ENCODE data around the gene S100A7A. TPM values are rescaled to one million over a fixed set of nuclear protein-coding genes. Genes with fewer than 3 reads are reported as not detected.

The S100A7A gene
- polyA plus RNA-seq, 1 of the 3 experiments (the other 2 are of a cell fraction): not detected

DNA sequence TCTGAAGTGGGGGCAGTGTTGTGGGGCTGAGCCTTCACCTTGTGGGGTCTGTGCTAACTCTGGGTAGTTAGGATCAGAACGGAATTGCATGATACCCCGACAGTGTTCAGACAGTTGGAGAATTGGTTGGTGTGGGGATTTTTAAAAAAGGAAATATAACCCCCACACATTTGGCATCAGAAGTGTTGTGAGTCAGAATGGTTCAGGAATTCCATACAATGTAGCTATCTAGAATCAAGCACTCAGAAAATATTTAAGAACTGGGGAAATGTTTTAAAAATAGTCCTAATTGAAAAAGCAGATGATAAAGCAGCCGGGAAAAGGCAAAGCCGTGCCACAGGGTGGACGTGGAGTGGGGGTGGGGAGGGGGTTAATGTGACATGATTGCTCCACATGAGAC, 50.6 kb downstream of the S100A7A start (continued):
- no peak for TF ChIP-seq EZH2phosphoT487 (IDR thresholded peaks at IDR 0.05; ENCODE audit: borderline replicate concordance, low read depth)
- peak; percentile 52 for TF ChIP-seq FOSL2 (IDR thresholded peaks at IDR 0.05; ENCODE audit: borderline replicate concordance, low read depth)
- TF ChIP-seq, protein P1, sequence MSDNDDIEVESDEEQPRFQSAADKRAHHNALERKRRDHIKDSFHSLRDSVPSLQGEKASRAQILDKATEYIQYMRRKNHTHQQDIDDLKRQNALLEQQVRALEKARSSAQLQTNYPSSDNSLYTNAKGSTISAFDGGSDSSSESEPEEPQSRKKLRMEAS (IDR thresholded peaks at IDR 0.05; ENCODE audit: low read depth): no peak
- peak in 1 of 2 experiments; percentile 55; a peak in 1 of 4 replicates for TF ChIP-seq EP300 (IDR thresholded peaks at IDR 0.05; ENCODE audit: borderline replicate concordance in 1 of 2, low read depth in 1 of 2, low read length in 1 of 2)
- TF ChIP-seq CHD2 (IDR thresholded peaks at IDR 0.05; ENCODE audit: low read length, partially characterized antibody): no peak
- TF ChIP-seq RCOR1 (IDR thresholded peaks at IDR 0.05; ENCODE audit: low read length): no peak
- TF ChIP-seq RAD21 (IDR thresholded peaks at IDR 0.05; ENCODE audit: low read length): no peak
- TF ChIP-seq YY1 (IDR thresholded peaks at IDR 0.05; ENCODE audit: low read depth): no peak
- TF ChIP-seq GATA2 (CRISPR knock-in tag; IDR thresholded peaks at IDR 0.05): no peak
- TF ChIP-seq MXI1 (IDR thresholded peaks at IDR 0.05; ENCODE audit: low read depth, low read length): no peak
- TF ChIP-seq RXRA (IDR thresholded peaks at IDR 0.05; ENCODE audit: borderline replicate concordance, low read depth): no peak
- no peak for TF ChIP-seq ELF1 (IDR thresholded peaks at IDR 0.05)
- TF ChIP-seq CTCF (IDR thresholded peaks at IDR 0.05): no peak
- TF ChIP-seq JUND (IDR thresholded peaks at IDR 0.05): peak; percentile 42
- TF ChIP-seq, protein P2, sequence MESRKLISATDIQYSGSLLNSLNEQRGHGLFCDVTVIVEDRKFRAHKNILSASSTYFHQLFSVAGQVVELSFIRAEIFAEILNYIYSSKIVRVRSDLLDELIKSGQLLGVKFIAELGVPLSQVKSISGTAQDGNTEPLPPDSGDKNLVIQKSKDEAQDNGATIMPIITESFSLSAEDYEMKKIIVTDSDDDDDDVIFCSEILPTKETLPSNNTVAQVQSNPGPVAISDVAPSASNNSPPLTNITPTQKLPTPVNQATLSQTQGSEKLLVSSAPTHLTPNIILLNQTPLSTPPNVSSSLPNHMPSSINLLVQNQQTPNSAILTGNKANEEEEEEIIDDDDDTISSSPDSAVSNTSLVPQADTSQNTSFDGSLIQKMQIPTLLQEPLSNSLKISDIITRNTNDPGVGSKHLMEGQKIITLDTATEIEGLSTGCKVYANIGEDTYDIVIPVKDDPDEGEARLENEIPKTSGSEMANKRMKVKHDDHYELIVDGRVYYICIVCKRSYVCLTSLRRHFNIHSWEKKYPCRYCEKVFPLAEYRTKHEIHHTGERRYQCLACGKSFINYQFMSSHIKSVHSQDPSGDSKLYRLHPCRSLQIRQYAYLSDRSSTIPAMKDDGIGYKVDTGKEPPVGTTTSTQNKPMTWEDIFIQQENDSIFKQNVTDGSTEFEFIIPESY (IDR thresholded peaks at IDR 0.05; ENCODE audit: borderline replicate concordance, low read depth): no peak
- TF ChIP-seq TCF12 (IDR thresholded peaks at IDR 0.05): peak; percentile 50

GRCh38 chr1:153470707-153471106, 54.4 kb downstream of the S100A7A start:
- Histone ChIP-seq H3K9ac (no peak overlapping the region), H3K27ac (ENCODE audit: low read depth in 2 of 2, low read length in 1 of 2) (no peak overlapping the region), H4K20me1 (ENCODE audit: insufficient read depth) (no peaks in the 10 kb centered on the region), H3K27me3 (ENCODE audit: insufficient read depth) (no peaks in the 10 kb centered on the region), H3K9me2 (no peaks in the 10 kb centered on the region), H3K79me2 (ENCODE audit: insufficient read depth) (no peaks in the 10 kb centered on the region), H3K36me3 (replicated peaks in 1 of 2; ENCODE audit: control insufficient read depth in 1 of 2, insufficient read depth in 2 of 2, low read length in 1 of 2) (no peaks in the 10 kb centered on the region), H3K4me2 (no peak overlapping the region), H3K4me1 (ENCODE audit: control insufficient read depth in 1 of 2, insufficient read depth in 2 of 2, low read depth in 1 of 2, low read length in 1 of 2) (0 out of 4 replicates have a peak, but pooled peaks cover 0 to 4% of the 10 kb centered on the region in 2 experiments), H3K4me3 (ENCODE audit: low read depth in 2 of 2, low read length in 1 of 2) (no peak overlapping the region), H2AFZ (ENCODE audit: low read depth) (no peak overlapping the region), H3F3A (replicated peaks; ENCODE audit: insufficient read depth) (no peaks in the 10 kb centered on the region), H3K9me3 (no peaks in the 10 kb centered on the region)
- CTCF ChIA-PET: interaction anchor here (5.9 kb wide), 1 partner anchor 24 kb away, joined by 79 read pairs; no protein-coding TSS in a partner anchor
- DNase-seq: no peak
- POLR2A ChIA-PET: no interaction called here
- TF ChIP-seq ELF1 (IDR thresholded peaks at IDR 0.05): no peak
- no peak for TF ChIP-seq FOXM1 (IDR thresholded peaks at IDR 0.05; ENCODE audit: low read depth)
- TF ChIP-seq, protein P2 (IDR thresholded peaks at IDR 0.05; ENCODE audit: borderline replicate concordance, low read depth): no peak
- TF ChIP-seq POLR2AphosphoS5 (IDR thresholded peaks at IDR 0.05; ENCODE audit: low read depth, low read length): no peak
- TF ChIP-seq, protein P3, sequence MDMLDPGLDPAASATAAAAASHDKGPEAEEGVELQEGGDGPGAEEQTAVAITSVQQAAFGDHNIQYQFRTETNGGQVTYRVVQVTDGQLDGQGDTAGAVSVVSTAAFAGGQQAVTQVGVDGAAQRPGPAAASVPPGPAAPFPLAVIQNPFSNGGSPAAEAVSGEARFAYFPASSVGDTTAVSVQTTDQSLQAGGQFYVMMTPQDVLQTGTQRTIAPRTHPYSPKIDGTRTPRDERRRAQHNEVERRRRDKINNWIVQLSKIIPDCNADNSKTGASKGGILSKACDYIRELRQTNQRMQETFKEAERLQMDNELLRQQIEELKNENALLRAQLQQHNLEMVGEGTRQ (IDR thresholded peaks at IDR 0.05; ENCODE audit: borderline replicate concordance, low read depth, low read length): no peak
- TF ChIP-seq MXI1 (IDR thresholded peaks at IDR 0.05; ENCODE audit: low read depth, low read length): no peak
- TF ChIP-seq, protein P4, sequence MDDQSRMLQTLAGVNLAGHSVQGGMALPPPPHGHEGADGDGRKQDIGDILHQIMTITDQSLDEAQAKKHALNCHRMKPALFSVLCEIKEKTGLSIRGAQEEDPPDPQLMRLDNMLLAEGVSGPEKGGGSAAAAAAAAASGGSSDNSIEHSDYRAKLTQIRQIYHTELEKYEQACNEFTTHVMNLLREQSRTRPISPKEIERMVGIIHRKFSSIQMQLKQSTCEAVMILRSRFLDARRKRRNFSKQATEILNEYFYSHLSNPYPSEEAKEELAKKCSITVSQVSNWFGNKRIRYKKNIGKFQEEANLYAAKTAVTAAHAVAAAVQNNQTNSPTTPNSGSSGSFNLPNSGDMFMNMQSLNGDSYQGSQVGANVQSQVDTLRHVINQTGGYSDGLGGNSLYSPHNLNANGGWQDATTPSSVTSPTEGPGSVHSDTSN (IDR thresholded peaks at IDR 0.05): no peak
- TF ChIP-seq REST (IDR thresholded peaks at IDR 0.05; ENCODE audit: low read depth, low read length): no peak
